Stimulated activated CD8-positive, alpha-beta memory T cell treated with anti-CD3 and anti-CD28 coated beads, Interleukin-12 subunit alpha, Interleukin-12 subunit beta, amount 100 ng/mL, for 24 hours (primary cell): ENCODE results near the gene IRF3.

ENCODE experiments used
- DNase-seq: peaks from one replicate; pipeline ENCODE4 v3.0.0-alpha.2; 2020; ENCODE audit errors: extremely low read depth

The IRF3 gene

DNA sequence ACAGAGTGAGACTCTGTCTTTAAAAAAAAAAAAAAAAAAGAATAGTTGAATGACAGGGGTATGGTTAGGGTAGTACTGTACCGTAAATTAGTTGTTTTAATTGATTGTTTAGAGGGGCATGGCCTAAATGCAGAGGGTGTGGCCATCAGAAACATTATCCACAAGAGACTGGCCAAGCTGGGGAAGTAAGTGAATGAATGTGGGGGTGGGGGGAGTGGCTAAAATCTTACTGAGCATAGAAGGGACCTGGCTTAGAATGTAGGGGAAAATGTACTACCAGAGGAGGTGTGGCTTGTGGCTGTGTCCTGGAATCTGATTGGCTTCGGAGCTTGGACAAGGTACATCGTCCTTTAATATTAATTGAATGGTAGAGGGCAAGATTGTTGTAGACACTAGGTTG is 3.9 kb upstream of the IRF3 start:
- DNase-seq = no peak

DNA sequence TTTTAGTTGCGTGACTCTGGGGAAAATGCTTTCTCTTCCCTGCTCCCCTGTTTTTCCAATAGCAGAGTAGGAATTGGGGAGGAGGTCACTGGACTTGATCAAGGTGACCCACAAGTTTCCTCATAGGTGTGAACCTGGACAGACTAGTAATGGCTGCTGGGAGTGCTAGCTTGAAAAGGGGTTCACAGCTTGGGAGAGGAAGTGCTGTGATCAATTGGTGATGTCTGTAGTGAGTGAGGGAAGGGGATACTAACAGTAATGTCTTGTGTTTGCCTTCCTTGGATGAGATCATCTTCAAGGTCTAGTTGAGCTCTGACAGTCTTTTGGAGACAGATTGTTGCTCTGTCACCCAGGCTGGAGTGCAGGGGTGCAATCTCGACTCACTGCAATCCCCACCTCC is 1.8 kb upstream of the IRF3 start:
- no peak for DNase-seq

DNA sequence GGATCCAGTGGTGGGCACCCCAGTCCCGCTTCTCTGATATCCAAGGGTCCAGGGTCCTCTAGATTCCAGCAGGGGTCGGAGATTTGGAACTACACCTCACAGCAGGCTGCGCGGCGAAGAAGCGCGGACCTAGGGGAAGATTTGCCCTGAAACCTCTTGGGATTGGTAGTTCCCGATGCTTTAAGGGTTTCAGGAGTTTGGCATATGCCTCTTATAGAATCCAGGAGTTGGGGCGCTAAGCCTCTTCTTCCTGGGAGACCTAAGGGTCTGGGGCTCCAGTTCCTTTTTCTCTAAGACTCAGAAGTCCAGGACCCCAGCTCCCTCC is 425 bp upstream of the IRF3 start:
- DNase-seq = no peak

- no peak for DNase-seq
These were observed 664 bp downstream of the IRF3 start for GRCh38 chr19:49665036-49665350.

GRCh38 chr19:49664171-49665035 is 1.3 kb downstream of the IRF3 start:
- peak; percentile 85 for DNase-seq

DNA sequence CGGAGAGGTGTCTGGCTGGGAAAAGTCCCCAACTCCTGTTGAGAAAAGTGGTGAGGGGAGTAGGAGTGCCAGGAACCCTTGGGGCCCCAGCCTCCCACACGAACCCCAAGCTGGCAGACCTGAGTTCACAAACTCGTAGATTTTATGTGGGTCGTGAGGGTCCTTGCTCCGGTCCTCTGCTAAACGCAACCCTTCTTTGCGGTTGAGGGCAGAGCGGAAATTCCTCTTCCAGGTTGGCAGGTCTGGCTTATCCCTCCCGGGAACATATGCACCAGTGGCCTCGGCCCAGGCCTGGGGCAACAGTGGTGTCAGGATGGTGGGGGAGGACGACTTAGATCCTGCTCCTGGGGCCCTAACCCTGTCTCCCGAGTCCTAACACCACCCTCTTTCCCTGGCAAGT is 2.4 kb downstream of the IRF3 start:
- DNase-seq = no peak

- DNase-seq = no peak
These were observed 3.6 kb downstream of the IRF3 start for GRCh38 chr19:49662011-49662410.

GRCh38 chr19:49660338-49660961 is 5.2 kb downstream of the IRF3 start:
- DNase-seq = no peak

DNA sequence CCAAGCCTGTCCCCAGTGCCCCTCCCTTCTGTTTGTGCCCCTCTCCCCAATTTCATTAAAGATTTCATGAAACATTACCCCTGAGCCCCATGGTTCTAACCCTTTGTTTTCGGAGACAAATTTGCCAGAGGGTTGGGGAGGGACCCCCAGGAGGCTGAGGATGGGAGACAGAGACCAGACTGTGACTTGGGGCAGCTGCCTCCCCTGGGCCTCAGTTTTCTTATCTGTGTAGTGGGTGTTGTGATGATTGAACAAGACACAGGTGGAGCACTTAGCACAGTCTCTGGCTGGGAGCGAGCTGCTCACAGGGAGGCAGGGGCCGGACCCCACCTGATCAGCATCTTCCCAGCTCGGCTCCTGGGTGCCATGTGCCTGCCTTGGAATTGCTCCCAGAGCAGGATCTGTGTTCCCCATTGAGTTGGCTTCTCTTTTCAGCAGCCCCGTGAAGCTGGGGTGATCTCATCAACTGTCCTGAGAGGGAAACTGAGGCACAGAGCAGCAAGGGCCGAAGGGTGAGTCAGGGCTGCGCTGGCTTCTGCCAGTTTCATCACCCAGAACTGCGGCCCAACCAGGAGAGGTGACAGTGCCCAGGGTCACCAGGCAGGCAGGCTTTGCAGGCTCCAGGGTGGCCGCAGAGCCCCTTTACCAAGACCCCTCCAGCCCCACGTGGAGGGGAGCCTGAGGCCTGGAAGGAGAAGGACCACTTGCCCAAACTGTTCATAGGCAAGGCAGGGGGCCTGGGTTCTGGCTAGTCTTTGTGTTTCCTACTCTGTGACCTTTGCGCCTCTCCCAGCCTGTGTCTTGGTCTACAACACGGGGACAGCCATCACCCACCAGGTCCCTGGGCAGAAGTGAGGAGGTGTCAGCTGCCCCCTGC is 6.9 kb downstream of the IRF3 start:
- DNase-seq = no peak

DNA sequence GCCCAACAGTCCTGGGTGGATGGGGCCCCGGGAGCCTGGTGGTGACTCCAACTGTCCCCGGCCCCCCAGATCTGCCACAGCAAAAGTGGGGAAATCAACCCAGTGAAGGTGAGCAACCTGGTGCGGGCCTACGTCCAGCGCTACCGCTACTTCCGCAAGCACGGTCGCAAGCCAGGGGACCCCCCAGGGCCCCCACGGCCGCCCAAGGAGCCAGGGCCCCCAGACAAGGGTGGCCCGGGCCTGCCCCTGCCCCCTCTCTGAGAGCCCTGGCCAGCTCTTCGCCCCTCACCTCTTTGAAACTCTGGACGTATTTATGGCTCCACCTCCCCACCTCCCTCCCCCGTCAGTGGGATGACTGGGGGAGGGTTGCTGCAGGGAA is 7.5 kb downstream of the IRF3 start:
- DNase-seq = no peak

DNA sequence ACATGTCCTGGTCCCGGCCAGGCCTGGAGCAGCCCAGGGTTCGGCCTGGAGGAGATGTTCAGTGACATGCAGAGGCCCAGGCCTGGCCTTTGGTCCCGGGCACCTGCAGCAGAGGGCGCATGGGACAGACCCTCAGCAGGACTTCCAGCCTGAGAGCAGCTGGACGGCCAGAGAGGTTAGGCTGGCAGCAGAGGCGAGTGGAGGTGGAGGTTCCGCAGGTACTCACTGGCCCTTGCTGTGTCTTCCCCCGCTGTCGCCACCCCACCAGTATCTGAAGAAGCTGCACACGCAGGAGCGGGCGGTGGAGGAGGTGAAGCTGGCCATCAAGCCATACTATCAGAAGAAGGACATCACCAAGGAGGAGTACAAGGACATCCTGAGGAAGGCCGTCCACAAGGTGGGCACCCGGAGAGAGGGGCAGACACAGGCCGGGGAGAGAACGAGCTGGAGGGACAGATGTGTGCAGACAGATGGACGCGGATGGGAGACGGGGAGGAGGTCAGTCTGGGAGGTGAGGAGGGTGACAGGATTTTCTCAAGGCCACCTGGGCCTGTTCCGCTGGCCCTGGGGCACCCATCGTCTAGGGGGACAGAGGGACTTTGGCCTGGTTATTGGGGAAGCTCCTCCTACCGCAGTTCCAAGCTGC is 8.0 kb downstream of the IRF3 start:
- DNase-seq = no peak

DNA sequence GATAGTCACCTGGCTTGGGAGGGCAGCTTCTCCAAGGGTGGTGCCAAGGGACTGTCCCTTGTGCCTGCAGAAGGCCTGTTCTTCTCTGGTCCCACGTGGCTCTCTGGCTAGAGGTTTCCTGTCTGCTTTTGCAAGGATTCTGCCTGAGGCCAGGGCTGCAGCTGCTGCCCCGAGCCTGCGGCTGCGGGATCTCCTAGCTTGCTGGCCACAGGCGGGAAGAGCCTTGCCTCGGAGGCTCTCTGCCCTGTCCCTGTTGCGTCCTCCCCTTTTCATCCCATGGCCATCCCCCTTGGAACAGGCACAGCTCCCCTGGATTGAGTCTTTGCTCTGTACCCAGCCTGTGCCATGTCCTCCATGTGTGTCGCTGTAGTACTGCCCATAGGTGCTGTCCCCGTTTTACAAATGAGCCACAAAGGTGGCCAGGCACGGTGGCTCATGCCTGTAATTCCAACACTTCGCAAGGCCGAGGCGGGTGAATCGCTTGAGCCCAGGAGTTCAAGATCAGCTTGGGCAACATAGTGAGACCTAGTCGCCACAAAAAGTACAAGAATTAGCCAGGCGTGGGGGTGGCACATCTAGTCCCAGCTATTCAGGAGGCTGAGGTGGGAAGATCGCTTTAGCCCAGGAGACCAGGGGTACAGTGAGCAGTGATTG is 9.1 kb downstream of the IRF3 start:
- DNase-seq = no peak

- no peak for DNase-seq
These were observed 9.8 kb downstream of the IRF3 start for GRCh38 chr19:49655570-49656455.

GRCh38 chr19:49654581-49654980 is 11.1 kb downstream of the IRF3 start:
- DNase-seq = no peak

GRCh38 chr19:49653466-49653806 is 12.2 kb downstream of the IRF3 start:
- no peak for DNase-seq

GRCh38 chr19:49652551-49653465 is 12.8 kb downstream of the IRF3 start:
- no peak for DNase-seq

DNA sequence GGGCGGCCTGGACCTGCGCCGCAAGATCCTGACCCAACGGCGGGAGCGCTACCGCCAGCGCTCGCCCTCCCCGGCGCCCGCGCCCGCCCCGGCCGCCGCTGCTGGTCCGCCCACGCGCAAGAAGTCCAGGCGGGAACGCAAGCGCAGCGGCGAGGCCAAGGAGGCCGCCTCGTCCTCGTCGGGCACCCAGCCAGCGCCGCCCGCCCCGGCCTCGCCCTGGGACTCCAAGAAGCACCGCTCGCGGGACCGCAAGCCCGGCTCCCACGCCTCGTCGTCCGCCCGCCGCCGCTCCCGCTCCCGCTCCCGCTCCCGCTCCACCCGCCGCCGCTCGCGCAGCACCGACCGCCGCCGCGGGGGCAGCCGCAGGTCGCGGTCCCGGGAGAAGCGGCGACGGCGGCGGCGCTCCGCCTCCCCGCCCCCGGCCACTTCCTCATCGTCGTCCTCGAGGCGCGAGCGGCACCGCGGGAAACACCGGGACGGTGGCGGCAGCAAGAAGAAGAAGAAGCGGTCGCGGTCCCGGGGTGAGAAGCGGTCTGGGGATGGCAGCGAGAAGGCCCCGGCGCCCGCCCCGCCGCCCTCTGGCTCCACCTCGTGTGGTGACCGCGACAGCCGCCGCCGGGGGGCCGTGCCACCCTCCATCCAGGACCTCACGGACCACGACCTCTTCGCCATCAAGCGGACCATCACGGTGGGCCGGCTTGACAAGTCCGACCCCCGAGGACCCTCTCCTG is 13.7 kb downstream of the IRF3 start:
- DNase-seq = no peak

DNA sequence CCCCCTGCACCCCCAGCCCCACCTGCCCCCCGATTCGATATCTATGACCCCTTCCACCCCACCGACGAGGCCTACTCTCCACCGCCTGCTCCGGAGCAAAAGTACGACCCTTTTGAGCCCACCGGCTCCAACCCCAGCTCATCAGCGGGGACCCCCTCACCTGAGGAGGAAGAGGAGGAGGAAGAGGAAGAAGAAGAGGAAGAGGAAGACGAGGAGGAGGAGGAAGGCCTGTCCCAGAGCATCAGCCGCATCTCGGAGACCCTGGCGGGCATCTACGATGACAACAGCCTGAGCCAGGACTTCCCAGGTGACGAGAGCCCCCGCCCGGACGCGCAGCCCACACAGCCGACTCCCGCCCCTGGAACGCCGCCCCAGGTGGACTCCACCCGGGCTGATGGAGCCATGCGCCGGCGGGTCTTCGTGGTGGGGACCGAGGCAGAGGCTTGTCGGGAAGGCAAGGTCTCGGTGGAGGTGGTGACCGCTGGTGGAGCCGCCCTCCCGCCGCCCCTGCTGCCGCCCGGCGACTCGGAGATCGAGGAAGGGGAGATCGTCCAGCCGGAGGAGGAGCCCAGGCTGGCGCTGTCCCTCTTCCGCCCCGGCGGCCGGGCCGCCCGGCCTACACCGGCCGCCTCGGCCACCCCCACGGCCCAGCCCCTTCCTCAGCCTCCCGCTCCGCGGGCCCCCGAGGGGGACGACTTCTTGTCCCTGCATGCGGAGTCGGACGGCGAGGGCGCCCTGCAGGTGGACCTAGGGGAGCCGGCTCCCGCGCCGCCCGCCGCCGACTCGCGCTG is 14.4 kb downstream of the IRF3 start:
- no peak for DNase-seq
